Peyer's patch (tissue), 4 donors: Measurements from ENCODE around the gene CIAO2B. TPM values are rescaled to one million over a fixed set of nuclear protein-coding genes. Genes with fewer than 3 reads are reported as not detected.
"Not testable (repeated sequence)": the region's sequence is repeated elsewhere in the genome, so short reads cannot be mapped to it uniquely, and the experiment has no call there.

ENCODE experiments used
- DNase-seq, 3 donors: peaks; one replicate each; pipeline ENCODE4 v3.0.0-alpha.2; 2017 to 2019
- H3K27ac ChIP-seq, 4 donors: fragments of 200-600 bp; sonication (generic); one replicate each; pipeline ENCODE4 v1.5.1; 2016 to 2019
- H3K27me3 ChIP-seq, 2 donors: fragments of 200-600 bp; sonication (generic); one replicate each; pipeline ENCODE4 v1.5.1; 2019
- H3K36me3 ChIP-seq, 3 donors: fragments of 200-600 bp; sonication (generic); one replicate each; pipeline ENCODE4 v1.5.1; 2016 to 2019
- H3K4me1 ChIP-seq, 4 donors: fragments of 200-600 bp; sonication (generic); one replicate each; pipeline ENCODE4 v1.5.1; 2016 to 2019
- H3K4me3 ChIP-seq, 4 donors: fragments of 200-600 bp; sonication (generic); 1 replicate in 3 of 4; 2 replicates in 1 of 4; pipeline ENCODE4 v1.5.1; 2016 to 2019; ENCODE audit warnings: mild to moderate bottlenecking in 1 of 4
- H3K9me3 ChIP-seq, 4 donors: fragments of 200-600 bp; sonication (generic); one replicate each; pipeline ENCODE4 v1.5.1; 2016 to 2019; ENCODE audit warnings: mild to moderate bottlenecking in 1 of 4
- POLR2A ChIP-seq, 2 donors: fragments of 450-650 bp; IDR thresholded peaks; one replicate each; pipeline ENCODE4 v1.5.1; 2017; ENCODE audit warnings: antibody characterized with exemption in 2 of 2, mild to moderate bottlenecking in 2 of 2, moderate library complexity in 2 of 2
- total RNA-seq, 4 donors: library from RNA; depleted of rRNA; stranded (reverse); fragments of >200 nt; gene quantifications; one replicate each; pipeline ENCODE4 v1.1.0, GENCODE V29; 2016
- TF ChIP-seq, protein P1 (sequence below), 6 experiments: fragments of 450-650 bp in 4 of 6; fragments of 200-600 bp in 2 of 6; sonication (generic) in 1 of 6; IDR thresholded peaks; one replicate each; pipeline ENCODE4 v1.5.1; 2017 to 2019; ENCODE audit warnings: antibody characterized with exemption in 6 of 6, mild to moderate bottlenecking in 3 of 6, moderate library complexity in 1 of 6

CIAO2B gene
- total RNA-seq, 4 donors from 2014 or later: 28.1 to 72.7 (median 55.2) TPM

DNA sequence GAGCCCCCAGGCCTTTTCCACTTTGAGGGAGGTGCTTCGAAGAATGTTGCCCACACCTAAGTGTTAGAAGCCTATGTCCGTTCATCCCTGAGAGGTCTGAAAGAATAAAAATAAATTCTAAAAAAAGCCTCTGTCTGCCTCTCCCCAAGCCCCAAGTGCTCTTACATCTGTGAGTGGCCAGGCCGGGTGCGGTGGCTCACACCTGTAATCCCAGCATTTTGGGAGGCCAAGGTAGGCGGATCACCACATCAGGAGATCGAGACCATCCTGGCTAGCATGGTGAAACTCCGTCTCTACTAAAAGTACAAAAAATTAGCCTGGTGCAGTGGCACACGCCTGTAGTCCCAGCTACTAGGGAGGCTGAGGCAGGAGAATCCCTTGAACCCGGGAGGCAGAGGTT is 10.8 kb upstream of the CIAO2B start:
- H3K27ac ChIP-seq, H3K27me3 ChIP-seq, DNase-seq, H3K9me3 ChIP-seq, H3K4me3 ChIP-seq: not testable (repeated sequence)
- H3K36me3 ChIP-seq: peaks cover 0 to 39% (median 3%) of the 10 kb centered on the region in 3 donors
- peaks cover 0 to 25% (median 8%) of the 10 kb centered on the region in 4 donors for H3K4me1 ChIP-seq
- TF ChIP-seq POLR2A (IDR thresholded peaks at IDR 0.05): peak in 1 of 2 donors; percentile 8

DNA sequence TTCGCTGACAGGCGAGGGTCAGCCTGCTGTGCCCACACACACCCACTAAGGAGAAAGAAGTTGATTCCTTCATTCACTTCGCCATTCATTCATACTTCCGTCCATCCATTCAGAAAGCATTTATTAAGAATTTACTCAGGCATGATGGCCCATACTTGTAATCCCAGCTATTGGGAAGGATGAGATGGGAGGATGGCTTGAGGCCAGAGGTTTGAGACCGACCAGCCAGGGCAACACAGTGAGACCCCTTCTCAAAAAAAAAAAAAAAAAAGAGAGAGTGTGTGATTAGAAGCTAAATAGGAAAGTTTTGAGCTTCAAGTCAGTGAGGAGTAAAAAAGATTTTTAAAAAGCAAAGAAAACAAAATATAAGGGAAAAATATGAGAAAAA is 9.8 kb upstream of the CIAO2B start:
- peaks cover 0 to 48% (median 3%) of the 10 kb centered on the region in 3 donors for H3K36me3 ChIP-seq
- H3K4me1 ChIP-seq: peaks cover 0 to 26% (median 7%) of the 10 kb centered on the region in 4 donors
- H3K27ac ChIP-seq: no peak overlapping the region
- no peak overlapping the region for H3K4me3 ChIP-seq
- no peak for TF ChIP-seq POLR2A (IDR thresholded peaks at IDR 0.05)
- TF ChIP-seq, protein P1, sequence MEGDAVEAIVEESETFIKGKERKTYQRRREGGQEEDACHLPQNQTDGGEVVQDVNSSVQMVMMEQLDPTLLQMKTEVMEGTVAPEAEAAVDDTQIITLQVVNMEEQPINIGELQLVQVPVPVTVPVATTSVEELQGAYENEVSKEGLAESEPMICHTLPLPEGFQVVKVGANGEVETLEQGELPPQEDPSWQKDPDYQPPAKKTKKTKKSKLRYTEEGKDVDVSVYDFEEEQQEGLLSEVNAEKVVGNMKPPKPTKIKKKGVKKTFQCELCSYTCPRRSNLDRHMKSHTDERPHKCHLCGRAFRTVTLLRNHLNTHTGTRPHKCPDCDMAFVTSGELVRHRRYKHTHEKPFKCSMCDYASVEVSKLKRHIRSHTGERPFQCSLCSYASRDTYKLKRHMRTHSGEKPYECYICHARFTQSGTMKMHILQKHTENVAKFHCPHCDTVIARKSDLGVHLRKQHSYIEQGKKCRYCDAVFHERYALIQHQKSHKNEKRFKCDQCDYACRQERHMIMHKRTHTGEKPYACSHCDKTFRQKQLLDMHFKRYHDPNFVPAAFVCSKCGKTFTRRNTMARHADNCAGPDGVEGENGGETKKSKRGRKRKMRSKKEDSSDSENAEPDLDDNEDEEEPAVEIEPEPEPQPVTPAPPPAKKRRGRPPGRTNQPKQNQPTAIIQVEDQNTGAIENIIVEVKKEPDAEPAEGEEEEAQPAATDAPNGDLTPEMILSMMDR (IDR thresholded peaks at IDR 0.05): no peak
- DNase-seq: no peak
- no peaks in the 10 kb centered on the region for H3K27me3 ChIP-seq
- H3K9me3 ChIP-seq: no peaks in the 10 kb centered on the region

DNA sequence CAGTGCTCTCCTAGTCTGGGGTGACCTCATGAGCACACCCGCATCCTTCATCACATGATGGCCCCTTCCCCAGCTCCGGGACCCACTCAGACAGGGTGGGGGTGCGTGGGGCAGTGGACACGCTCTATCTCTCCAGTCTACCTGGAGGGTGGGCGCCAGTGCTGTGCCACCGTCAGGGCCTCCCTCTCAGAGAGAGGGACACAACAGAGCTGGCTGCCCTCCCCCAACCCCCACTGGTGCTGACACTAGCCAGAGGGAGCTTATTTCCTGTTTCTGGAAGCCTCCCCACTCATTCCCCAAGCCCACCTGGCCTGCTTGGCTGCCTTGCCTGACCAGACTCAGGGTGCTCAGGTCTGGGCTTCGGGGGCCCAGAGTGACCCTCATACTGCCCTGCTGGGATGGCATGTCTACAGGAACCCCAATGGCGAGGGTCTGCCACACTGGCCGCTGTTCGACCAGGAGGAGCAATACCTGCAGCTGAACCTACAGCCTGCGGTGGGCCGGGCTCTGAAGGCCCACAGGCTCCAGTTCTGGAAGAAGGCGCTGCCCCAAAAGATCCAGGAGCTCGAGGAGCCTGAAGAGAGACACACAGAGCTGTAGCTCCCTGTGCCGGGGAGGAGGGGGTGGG is 9.3 kb upstream of the CIAO2B start:
- H3K27ac ChIP-seq: no peak overlapping the region
- no peaks in the 10 kb centered on the region for H3K9me3 ChIP-seq
- peaks cover 0 to 21% (median 3%) of the 10 kb centered on the region in 4 donors for H3K4me1 ChIP-seq
- H3K4me3 ChIP-seq: no peak overlapping the region
- H3K36me3 ChIP-seq: peaks cover 0 to 54% (median 3%) of the 10 kb centered on the region in 3 donors
- no peaks in the 10 kb centered on the region for H3K27me3 ChIP-seq
- TF ChIP-seq, protein P1 (IDR thresholded peaks at IDR 0.05): no peak
- no peak for TF ChIP-seq POLR2A (IDR thresholded peaks at IDR 0.05)
- DNase-seq: no peak

DNA sequence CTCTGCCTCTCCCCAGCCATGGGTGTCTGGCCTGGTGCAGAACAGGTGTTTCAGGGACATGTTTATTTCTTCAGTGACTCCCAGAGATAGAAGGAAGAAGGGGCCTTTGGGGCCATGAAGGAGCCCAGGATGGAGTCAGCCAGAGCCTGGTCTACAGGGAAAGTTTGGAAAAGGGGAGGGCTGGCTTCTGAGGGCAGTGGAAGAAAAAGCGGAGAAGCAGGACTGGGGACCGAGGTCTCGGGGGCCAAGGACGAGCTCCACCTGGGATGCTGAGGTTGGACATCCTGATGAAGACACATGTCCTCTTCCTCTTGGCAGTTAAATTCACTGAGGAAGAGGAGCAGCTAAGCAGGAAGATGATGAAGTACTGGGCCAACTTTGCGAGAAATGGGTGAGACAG is 8.8 kb upstream of the CIAO2B start:
- no peaks in the 10 kb centered on the region for H3K27me3 ChIP-seq
- no peak overlapping the region for H3K27ac ChIP-seq
- TF ChIP-seq, protein P1 (IDR thresholded peaks at IDR 0.05): no peak
- TF ChIP-seq POLR2A (IDR thresholded peaks at IDR 0.05): no peak
- H3K4me3 ChIP-seq: no peak overlapping the region
- H3K9me3 ChIP-seq: no peaks in the 10 kb centered on the region
- H3K4me1 ChIP-seq: peaks cover 0 to 18% (median 0%) of the 10 kb centered on the region in 4 donors
- DNase-seq: no peak
- H3K36me3 ChIP-seq: peaks cover 0 to 59% (median 3%) of the 10 kb centered on the region in 3 donors

DNA sequence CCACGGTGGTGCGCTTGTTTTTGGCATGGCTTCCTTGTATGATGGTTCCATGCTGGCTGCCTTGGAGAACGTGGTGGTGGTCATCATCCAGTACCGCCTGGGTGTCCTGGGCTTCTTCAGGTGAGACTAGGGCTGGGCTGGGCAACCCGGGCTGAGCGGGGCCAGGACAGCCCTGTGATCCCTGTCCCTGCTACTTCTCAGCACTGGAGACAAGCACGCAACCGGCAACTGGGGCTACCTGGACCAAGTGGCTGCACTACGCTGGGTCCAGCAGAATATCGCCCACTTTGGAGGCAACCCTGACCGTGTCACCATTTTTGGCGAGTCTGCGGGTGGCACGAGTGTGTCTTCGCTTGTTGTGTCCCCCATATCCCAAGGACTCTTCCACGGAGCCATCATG is 6.0 kb upstream of the CIAO2B start:
- no peak for DNase-seq
- H3K27me3 ChIP-seq: no peaks in the 10 kb centered on the region
- peaks cover 0 to 67% (median 3%) of the 10 kb centered on the region in 3 donors for H3K36me3 ChIP-seq
- TF ChIP-seq POLR2A (IDR thresholded peaks at IDR 0.05): no peak
- TF ChIP-seq, protein P1 (IDR thresholded peaks at IDR 0.05): no peak
- H3K27ac ChIP-seq: peak overlapping the region in 1 of 4 donors; percentile 97
- no peaks in the 10 kb centered on the region for H3K9me3 ChIP-seq
- H3K4me3 ChIP-seq: no peak overlapping the region
- H3K4me1 ChIP-seq: peaks cover 0 to 46% (median 4%) of the 10 kb centered on the region in 4 donors

DNA sequence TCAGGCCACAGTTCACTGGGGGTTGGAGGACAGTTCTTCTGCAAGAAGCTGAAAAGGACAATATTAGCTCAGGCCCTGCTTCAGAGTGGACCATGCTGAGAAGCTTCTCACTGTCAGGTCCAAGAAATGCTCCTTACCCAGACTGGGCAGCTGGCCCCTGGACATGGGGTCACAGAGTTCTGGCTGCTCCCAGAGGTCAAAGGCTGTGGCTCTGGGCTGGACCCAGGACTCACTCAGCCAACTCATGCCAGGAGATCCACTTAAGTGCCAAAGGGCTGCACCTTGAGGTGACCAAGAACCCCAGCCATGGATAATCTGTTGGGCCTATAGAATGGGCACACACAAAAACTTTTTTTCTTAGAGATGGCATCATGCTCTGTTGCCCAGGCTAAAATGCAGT is 5.2 kb upstream of the CIAO2B start:
- Histone ChIP-seq H3K27ac (peak overlapping the region in 1 of 4 donors; percentile 97), H3K9me3 (no peaks in the 10 kb centered on the region), H3K27me3 (no peaks in the 10 kb centered on the region), H3K36me3 (peaks cover 0 to 67% (median 3%) of the 10 kb centered on the region in 3 donors), H3K4me3 (no peak overlapping the region), H3K4me1 (peaks cover 0 to 49% (median 7%) of the 10 kb centered on the region in 4 donors)
- no peak for TF ChIP-seq POLR2A (IDR thresholded peaks at IDR 0.05)
- TF ChIP-seq, protein P1 (IDR thresholded peaks at IDR 0.05): no peak
- DNase-seq: no peak
